ENCODE results near the gene SLCO3A1.
"Not testable (repeated sequence)": the region's sequence is repeated elsewhere in the genome, so short reads cannot be mapped to it uniquely, and the experiment has no call there.

SLCO3A1 gene

DNA sequence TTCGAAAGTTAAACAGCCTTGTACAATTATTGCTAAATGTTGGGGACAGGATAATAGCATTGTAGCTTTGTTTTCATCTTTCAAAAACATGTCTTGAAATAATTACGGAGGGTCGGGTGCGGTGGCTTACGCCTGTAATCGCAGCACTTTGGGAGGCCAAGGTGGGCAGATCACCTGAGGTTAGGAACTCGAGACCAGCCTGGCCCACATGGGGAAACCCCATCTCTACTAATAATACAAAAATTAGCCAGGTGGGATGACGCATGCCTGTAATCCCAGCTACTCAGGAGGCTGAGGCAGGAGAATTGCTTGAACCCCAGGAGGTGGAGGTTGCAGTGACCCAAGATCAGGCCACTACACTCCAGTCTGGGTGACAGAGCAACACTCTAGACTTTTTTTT is 216.7 kb downstream of the SLCO3A1 start:
- not testable (repeated sequence) for DNase-seq (ENCODE audit: low read depth)

DNA sequence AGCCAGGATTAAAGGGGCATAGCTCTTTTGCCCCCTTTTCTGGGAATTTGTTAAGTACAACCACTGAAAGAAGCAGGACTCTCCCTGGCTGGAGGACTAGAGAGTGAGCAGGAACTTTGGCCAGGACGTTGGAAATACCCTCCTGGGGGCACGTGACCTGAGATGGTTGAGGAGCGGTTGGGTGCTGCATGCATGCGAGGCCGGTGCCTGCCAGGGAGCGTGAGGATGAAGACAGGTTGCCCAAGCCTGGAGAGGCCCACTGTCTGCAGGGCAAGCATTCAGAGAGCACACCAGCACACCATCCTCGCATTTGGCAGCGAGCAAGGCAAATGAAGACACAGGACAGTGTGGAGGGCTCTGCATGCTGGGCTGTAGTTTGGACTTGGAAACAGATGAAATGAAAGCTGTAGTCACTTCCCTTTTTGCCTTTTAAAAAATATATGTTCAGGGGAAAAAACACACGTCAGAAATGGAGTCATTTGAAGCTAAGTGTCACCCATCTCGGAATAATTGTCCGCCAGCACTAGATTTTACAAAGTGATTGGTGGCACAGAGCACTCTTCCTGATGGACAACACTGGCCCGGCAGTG is 217.6 kb downstream of the SLCO3A1 start:
- no peak for DNase-seq (ENCODE audit: low read depth)

DNA sequence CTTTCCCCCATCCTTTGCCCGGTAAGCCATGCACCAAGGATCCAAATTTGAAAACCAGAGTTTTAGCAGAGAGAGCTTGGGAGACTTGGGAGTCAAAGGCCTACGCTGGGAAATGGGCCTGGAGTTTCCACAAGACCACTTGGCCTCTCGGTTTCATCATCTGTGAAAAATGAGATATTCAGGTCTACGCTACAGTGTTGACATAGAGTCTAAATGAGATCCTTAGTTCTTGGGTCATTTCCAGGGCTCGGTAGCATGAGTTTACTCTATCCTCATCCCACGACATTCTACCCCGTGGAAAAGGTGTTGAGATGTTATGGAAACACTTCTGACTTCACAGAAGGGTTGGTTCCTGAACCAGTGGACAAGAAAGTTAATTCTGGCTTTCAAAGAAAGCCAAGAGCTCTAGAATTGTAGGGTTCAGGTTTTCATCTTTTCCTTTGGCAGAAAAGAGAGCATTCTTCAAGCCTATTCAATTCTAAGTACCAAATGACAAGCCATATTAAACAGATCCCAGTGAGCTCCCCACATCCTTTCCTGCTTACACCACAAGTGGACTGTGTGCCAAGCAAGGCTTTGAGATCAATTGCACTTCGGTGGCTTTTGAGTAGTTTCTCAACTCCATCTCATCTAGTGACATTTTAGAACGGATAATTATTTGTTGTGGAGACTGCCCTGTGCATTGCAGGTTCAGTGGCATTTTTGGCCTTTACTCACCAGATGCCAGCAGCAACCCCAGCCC is 219.7 kb downstream of the SLCO3A1 start:
- no peak for DNase-seq (ENCODE audit: low read depth)

DNA sequence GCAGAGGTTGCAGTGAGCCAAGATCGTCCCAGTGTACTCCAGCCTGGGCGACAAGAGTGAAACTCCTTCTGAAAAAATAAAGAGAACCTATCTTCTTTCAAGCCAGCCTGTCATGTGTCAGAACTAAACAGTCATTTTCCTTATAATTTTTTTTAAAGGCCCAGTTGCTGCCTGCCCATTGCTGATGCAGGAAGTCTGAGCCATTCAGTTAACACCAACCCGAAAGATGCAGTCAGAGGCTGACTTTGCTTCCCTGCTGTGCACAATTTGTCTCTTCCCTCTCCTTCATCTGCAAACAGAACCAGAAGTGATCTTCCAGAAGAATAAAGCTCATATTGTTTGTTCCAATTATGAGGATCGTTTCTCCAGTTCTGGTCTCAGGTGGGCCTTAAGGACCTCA is 220.6 kb downstream of the SLCO3A1 start:
- DNase-seq (ENCODE audit: low read depth): no peak

DNA sequence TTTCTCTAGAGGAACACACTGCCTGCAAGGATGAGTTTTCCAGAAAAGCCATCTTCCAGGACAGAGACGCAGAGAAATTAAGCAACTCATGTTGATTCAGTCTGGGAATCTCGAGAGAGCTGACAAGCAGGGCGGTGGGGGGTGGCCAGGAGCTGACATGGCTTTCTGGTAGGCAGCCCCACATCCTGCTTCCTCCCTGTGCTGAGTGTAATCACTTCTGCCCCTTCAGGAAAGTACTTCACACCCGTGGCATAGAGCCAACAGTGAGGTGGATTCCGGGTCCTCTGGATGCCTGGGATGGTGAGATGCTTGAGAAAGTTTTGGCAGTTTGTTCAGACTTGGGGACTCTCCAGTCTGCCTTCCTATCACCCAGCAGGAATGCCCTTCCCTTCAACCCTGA is 221.1 kb downstream of the SLCO3A1 start:
- no peak for DNase-seq (ENCODE audit: low read depth)

DNA sequence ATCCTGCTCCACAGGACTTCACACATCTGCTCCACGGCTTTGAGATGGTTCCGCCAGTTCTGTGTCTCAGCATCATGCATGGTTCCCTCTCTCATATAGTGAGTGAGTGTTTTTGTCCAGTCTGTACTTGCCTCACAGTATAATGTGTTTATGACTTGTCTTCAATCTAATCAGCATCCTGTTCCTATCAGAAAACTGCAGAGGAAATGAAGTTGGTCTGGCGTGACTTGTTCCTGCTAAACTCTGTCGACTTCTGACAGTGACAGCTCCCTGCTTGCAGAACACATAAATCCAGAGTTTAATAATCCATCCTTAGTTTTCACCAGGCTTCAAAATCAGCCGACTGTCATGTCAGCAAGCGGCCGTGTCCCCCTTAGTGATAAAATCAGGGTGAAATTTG is 222.3 kb downstream of the SLCO3A1 start:
- no peak for DNase-seq (ENCODE audit: low read depth)

DNA sequence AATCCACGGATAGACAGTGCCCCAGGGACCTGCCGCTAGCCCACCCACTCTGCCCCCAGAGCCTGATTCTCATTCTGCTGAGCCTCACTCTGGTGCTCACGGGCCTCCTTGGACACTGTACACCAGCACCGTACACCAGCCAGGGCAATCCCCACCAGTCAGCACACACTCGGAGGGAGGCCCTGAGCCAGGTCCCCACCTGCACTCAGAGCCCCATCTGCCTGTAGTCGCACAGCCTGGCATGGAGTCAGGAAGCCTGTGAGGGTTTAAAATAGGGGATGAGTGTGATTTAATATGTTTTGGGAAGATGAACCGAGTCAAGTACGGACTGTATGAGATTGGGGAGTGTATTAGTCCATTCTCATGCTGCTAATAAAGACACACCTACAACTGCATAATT is 223.0 kb downstream of the SLCO3A1 start:
- no peak for DNase-seq (ENCODE audit: low read depth)

DNA sequence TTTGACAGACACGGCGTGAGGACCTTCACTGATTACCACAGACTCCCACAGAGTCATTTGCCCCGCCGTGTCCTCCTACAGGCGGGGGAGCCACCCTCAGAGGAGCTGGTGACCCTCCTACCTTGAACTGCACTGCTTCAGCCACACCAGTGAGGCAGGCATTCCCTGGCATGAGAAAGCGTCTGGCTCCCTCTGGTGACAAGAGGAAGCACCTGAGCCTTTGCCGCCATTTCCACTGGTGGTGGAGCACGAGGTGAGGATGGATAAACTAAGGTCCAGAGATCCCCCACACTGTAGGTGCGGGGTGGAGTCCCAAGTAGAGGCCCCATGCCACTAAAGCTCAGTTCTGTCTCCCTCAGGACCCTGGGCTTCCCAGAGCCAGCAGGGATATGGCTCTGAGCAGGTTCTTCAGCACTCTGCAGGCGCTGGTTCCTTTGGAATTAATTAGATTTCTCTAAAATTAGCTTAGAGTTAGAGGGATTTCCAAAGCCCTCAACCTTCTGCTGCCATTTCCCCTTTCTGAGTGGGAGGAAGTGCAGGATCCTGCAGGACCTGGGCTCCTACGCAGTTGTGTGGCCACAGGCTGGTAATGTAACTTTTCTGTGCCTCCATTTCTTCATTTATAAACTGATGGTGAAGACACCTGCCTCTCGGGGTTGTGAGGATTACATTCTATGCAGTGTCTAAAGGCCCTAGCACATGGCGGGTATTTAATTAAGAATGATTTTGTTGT is 224.0 kb downstream of the SLCO3A1 start:
- peak; percentile 46 for DNase-seq (ENCODE audit: low read depth)

DNA sequence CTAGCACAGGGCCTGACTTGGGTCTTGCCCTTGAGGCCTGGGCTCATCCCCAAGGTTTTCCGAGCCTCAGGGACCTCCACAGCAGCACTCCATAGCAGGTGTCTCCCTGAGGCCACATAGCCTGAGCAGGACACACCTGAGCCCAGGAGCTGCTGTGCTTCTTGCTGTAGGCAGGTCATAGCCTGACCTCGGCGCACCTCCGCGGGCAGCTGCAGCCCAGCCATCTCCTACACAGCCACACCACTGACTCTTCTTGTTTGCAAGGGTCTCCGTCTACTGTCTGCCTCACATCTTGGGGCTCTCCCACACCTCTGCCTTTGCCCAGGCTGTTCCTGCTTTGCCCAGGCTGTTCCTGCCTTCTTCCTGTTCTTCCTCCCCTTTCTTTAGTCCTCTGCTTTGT is 224.8 kb downstream of the SLCO3A1 start:
- DNase-seq (ENCODE audit: low read depth): no peak

DNA sequence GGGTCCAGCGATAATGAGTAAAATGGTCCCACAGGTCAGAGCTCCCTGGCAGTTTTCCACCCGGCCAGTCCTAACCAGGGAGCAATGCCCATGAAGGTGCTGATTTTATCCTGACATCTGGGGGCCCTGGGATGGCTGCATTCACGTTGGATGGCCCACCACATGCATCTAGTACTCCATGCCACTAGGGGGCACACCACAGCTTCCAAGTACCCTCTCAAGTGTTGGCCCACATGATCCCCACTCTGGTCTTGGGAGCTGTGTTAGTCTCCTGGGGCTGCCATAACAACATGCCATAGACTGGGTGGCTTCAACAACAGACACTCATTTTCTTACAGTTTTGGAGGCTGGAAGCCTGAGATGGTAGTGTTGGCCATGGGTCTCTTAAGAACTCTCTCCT is 225.5 kb downstream of the SLCO3A1 start:
- DNase-seq (ENCODE audit: low read depth): peak; percentile 14

DNA sequence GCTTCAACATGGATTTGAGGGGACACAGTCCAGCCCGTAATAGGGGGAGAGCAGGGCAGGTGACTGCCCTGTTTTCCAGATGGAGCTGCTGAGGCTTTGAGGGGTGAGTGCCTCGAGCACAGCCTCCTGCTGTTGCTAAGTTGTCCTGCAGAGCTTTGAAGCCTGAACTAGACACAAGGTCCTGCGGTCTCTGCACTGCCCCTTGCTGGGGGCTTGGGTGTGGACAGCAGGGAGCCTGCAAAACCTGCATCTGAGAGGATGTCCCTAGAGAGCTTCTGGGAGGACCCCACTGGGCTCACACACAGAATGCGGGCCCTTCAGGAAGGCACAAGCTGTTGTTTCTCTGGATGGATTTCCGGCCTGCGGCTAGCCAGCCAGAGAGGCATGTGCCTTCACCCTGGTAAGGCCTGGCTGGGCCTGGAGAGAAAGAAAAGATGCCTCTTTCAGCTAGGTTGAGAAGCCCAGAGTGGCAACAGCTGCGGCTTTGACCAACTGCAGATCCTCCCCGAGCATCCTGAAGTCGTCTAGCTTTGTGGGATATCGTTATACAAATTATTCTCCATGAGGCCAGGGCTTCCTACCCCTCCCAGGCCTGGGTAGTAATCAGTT is 226.2 kb downstream of the SLCO3A1 start:
- no peak for DNase-seq (ENCODE audit: low read depth)

DNA sequence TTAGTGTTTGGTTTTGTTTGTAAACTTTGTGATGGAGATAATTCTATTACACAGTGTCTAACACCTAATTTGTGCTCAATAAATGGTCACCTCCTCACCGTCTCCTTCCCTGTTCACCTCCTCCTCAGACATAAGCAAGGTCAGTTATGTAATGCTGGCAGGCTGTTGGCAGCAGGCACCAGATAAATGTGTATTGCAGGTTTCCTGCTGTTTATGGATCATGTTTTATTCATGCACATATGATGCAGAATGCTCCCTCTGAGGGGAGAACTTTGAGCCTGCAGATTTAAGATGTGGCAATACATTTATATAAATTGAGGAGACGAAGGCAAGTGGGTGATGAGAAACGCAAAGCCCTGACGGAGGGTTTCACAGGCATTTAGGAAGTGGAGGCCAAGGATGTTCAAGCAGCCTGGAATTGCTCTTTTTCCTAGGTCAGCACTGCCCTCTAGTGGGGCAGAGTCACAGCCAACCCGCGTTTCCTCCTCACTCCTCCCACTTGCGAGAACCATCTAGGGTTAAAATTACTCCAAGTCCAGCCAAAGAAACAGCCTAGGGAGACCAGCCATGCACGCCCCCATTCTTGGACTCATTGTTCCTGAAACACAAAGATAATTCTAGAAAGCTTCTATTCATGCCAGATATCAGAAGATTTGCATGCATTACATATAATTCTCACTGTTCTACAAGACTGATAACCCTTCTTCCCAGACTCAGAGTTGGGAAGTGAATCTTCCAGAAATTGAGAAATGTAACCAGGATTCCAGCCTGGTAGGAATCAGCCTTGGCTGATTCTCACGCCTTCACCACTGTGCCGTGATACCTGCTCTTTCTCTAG is 228.7 kb downstream of the SLCO3A1 start:
- DNase-seq (ENCODE audit: low read depth): peak; percentile 27

DNA sequence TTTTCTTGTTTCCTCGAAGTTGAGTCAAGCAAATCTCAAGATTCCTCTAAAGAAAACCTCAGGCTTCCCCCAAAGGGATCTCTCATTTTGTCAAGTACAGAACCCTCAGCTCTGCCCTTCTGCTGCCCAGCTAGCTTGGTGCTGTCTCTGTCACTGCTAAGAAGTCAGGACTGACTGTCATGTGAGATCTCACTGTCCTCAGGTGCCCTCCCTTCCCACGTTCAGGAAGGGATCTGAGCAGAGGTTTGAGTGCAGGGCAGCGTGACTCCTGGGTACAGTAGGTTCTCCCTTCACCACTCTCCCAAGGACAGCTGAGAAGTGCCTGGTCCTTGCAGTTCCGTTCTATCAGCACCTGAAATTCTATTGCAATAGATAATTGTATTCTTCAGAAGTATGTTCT is 229.7 kb downstream of the SLCO3A1 start:
- no peak for DNase-seq (ENCODE audit: low read depth)

DNA sequence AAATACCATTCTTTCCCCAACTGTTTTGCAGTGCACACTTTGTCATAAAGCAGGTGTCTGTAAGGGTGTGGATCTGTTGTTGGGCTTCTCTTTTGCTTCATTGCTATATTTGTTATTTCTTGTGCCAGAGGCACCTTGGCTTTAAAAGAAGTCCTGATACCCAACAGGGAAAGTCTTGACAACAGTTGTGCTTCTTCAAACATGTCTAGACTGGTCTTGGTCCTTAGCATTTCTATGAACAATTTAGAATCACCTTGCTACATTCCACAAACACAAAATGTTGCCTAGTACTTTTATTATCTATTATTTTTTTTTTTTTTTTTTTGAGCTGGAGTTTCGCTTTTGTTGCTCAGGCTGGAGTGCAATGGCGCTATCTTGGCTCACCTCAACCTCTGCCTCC is 233.7 kb downstream of the SLCO3A1 start:
- DNase-seq (ENCODE audit: low read depth): no peak

DNA sequence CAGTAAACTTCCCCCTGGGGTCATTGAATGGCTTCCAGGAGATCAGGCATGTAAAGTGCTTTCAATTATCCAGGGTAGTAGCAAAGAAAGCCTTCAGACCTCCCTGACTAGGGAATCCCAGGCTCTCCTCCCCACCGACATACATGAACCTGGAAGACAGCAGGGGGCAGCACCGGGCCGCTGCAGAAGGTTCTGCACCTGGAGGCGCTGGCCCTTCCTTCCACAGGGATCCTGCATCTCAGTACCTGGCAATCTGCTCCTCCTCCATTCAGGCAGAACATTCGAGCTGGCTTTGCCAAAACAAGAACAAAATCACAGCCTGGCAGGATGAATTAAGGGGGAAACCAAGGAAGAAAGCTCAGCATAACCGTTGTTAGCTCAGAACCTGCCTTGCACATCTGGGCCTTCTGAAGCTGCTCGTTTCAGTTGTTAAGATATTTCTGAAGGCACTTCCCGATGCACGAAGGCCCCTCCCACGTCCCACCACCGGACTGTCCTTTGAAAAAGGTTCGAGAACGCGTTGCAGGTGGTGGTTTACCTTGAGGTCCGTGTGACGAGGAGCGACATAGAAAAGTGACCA is 237.7 kb downstream of the SLCO3A1 start:
- no peak for DNase-seq (ENCODE audit: low read depth)

DNA sequence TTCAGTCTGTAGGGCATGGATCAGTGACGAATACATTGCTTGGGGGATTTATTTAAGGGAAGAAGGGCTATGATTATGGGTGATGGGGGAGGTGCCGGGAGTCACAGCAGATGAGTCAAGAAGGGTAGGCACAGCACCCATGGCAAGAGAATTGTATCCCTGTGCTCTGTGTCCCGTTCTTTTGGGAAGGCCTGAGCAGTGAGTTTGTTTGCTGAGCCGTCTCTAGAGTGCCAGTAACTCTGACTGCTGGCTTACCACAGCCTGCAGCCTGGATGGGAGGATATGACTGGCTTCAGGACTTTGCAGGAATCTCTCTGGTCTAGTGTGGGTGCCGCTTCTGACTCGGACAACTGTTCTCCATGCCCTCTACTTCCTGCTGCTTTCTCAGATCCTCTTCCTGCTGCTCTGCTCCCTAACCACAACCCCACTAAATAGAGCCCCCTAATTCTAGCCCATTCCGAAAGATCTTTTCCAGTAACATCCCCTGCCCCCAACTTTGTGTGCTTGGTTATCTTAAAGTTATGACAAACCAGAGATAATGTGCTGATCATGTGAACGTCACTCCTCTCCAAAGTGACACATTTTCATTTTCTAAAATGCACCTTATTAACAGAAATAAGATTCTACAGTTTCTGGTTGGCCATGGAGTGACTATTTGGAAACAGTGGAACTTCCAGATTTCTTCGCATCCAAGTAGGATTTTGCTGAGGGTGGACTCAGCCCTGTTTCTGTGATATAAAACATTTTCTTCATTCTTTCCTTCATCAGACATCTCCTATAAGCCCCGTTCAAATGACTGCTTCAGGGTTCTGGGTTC is 239.0 kb downstream of the SLCO3A1 start:
- DNase-seq (ENCODE audit: low read depth): no peak

DNA sequence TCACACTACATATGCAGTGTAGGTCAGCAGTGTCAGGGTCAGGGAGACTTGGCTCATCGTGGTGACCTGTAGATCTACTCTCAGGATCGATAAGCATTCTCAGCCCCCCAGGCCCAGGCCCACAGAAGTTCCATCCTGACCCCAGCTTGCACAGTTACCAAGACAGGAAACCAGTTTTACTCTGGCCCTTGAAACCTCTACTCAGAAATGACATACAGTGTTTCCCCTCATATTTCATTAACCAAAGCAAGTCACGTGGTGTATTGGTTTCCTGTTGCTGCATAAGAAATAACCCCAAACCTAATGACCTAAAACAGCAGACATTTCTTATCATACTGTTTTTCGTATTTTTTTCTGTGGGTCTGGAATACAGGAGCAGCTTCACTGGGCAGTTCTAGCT is 242.2 kb downstream of the SLCO3A1 start:
- no peak for DNase-seq (ENCODE audit: low read depth)

DNA sequence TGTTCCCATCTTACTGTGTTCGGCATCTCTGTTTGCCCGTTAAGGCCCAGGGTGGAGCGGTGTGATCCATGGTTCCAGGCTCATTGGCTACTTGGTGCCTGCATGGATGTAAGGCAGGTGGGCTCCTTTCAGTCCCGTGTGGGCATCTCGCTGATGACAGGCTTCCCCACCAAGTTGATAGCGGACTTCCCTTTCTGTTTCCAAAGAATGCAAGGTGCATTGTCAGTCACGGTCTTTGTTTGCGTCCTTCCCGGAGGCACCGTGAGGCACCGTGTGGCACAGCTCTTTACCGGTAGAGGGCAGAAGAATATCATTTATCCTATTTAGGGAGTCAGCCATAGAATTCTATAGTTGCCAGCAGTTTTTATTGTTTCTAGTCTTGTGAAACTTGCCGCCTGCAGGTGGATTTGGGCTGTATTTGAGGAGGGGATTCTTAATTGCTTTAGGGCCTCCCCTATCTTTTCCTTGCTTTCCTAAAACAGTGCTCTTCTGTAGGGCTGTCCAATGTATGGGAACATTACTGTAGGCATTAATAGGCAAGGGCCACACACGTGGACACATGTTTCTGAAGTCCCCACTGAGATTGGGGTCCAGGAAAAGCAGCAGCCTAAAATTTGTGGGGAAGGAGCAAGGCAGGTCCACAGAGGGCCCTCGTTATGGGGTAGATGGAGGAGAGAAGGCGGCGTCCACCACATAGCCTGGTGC is 244.1 kb downstream of the SLCO3A1 start:
- DNase-seq (ENCODE audit: low read depth): peak; percentile 15

DNA sequence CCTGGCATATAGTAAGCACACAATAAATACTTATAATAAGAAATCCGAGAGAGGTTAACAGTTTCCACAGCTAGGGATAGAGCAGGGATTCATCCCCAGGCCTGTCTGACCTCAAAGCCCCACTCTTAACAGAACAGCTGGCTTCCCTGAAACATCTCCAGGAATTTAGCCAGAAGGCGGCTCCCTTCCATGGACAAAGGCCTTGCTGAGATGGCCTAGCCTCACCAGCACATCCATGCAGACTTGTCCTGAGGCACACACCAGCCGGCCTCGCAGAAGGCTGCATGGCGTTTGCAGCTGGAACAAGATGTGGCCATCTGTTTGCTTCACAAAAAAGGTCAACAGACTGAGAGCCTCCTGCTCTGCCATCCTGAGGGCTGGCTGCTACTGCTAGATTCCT is 245.4 kb downstream of the SLCO3A1 start:
- no peak for DNase-seq (ENCODE audit: low read depth)

DNA sequence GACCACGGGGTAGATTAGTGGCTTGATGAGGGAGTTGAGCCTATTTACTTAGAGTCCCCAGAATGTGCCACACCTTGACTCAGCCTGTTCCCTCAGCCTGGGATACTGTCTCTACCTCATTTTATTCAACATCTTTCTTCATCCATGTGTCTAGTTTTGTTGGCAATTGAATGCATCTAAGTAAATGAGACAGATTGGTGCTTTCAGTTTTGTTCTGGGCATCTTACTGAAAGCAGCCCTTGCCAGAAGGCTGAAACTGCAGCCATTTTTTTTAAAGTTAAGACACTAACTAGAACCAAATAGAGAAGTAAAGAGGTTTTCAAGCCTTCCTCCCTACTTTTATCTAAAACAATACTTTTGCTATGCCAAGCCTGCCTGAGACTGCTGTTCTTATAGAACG is 246.8 kb downstream of the SLCO3A1 start:
- DNase-seq (ENCODE audit: low read depth): no peak
